ENCODE results near the gene TBC1D16.
A peak's percentile ranks its signal among the peaks of the same experiment; 100 is the strongest.
"Not testable (repeated sequence)": the region's sequence is repeated elsewhere in the genome, so short reads cannot be mapped to it uniquely, and the experiment has no call there.

The TBC1D16 gene

GRCh38 chr17:79971651-79972050 is 64.0 kb downstream of the TBC1D16 start:
- no peak for FAIRE-seq

DNA sequence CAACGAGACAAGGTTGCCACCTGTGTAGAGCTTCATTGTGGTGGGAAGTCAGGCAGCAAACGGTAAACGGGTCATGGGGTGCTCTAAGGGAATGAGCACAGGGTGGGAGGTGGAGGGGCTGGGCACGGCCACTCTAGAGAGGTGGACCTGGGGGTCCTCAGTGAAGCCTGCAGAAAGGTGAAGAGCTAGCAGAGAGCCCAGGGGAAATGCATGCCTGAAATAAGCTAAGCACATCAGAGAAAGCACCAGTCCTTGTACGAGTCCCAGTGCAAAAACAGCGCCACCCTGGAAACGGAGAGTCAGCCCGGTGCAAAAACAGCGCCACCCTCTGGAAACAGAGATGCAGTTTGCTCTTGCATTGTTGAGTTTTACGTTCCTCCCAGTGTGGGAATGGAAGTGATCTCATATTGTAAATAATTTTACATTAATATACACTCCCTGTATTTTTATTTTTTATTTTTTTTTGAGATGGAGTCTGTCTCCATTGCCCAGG is 65.0 kb downstream of the TBC1D16 start:
- FAIRE-seq = peak; percentile 86

DNA sequence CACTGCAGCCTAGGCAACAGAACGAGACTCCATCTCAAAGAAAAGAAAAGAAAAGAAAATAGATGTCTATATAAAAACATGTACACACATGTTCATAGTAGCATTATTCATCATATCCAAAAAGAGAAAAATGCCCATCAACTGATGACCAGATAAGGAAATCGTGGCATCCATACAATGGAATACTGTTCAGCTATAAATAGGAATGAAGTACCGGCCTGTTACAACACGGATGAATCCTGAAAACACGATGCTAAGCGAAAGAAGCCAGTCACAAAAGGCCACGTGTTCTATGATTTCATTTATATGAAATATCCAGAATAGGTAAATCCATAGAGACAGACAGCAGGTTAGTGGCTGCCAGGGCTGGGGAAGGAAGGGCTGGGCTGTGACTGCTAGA is 65.8 kb downstream of the TBC1D16 start:
- no peak for FAIRE-seq

- no peak for FAIRE-seq
These were observed 67.6 kb downstream of the TBC1D16 start for GRCh38 chr17:79968116-79968515.

DNA sequence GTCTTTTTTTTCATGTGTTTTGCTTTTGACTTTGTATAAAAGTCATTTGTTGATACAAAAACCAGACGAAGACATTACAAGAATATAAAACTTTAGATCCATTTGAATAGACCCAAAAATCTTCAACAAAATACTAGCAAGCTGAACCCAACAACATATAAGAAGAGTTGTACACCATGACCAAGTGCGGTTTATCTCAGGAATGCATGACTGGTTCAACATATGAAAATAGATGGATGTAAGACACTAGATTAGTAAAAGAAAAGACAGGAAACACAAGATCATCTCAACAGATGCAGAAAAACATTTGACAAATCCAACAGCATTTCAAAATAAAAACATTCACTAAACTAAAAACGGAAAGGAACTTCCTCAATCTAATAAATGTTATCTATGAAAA is 69.0 kb downstream of the TBC1D16 start:
- no peak for FAIRE-seq

DNA sequence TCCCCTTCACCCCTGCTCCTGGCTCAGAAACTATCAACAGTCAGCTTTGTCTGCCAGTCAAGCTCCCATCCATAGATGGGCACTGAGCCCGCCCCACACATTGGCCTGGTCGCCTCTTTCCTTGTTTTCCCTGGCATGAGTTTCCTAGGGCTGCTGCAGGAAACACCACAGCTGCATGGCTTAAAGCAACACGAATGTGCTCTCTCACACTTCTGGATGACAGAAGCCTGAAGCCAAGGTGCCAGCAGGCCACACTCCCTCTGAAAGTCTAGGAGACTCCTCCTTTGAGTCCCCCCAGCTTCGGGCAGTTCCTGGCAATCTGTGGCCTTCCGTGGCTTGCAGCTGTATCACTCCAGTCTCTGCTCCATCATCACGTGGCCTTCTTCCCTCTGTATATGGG is 69.9 kb downstream of the TBC1D16 start:
- FAIRE-seq = no peak

DNA sequence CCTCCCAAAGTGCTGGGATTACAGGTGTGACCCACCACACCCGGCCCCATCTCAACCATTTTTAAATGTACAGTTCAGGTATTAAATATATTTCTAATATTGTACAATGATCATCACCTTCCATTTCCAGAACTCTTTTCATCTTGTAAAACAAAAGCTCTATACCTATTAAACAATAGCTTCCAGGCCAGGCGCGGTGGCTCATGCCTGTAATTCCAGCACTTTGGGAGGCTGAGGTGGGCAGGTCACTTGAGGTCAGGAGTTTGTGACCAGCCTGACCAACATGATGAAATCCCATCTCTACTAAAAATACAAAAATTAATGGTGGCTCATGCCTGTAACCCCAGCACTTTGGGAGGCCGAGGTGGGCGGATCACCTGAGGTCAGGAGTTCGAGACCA is 73.2 kb downstream of the TBC1D16 start:
- not testable (repeated sequence) for FAIRE-seq

DNA sequence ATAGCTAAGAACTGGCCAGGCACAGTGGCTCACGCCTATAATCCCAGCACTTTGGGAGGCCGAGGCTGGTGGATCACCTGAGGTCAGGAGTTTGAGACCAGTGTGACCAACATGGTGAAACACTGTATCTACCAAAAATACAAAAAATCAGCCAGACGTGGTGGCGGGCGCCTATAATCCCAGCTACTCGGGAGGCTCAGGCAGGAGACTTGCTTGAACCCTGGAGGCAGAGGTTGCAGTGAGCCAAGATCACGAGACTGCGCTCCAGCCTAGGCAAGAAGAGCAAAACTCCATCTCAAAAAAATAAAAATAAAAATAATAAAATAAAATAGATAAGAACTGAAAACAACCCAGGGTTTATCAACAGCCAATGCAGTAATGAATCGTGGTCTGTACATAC is 74.1 kb downstream of the TBC1D16 start:
- not testable (repeated sequence) for FAIRE-seq

GRCh38 chr17:79960788-79961522 is 74.7 kb downstream of the TBC1D16 start:
- no peak for FAIRE-seq

- FAIRE-seq = no peak
These were observed 76.6 kb downstream of the TBC1D16 start for GRCh38 chr17:79959042-79959441.

- no peak for FAIRE-seq
These were observed 78.8 kb downstream of the TBC1D16 start for GRCh38 chr17:79956853-79957252.

DNA sequence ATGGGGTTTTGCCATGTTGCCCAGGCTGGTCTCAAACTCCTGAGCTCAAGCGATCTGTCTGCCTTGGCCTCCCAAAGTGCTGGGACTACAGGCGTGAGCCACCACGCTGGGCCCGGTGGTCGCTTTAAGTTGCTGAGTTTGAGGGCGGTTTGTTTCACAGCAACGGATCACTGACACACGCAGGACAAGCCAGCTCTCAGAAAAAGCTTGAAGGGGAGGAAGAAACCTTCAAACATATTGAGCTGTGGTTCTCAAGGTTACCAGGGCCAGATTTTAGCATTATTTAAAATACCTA is 79.3 kb downstream of the TBC1D16 start:
- FAIRE-seq = not testable (repeated sequence)

GRCh38 chr17:79955691-79956440 is 79.8 kb downstream of the TBC1D16 start:
- no peak for FAIRE-seq

- no peak for FAIRE-seq
These were observed 80.5 kb downstream of the TBC1D16 start for GRCh38 chr17:79955167-79955549.

- no peak for FAIRE-seq
These were observed 81.1 kb downstream of the TBC1D16 start for GRCh38 chr17:79954281-79955166.

GRCh38 chr17:79953335-79953734 is 82.3 kb downstream of the TBC1D16 start:
- FAIRE-seq = no peak

- no peak for FAIRE-seq
These were observed 82.8 kb downstream of the TBC1D16 start for GRCh38 chr17:79952901-79953300.

GRCh38 chr17:79952265-79952877 is 83.3 kb downstream of the TBC1D16 start:
- FAIRE-seq = no peak

DNA sequence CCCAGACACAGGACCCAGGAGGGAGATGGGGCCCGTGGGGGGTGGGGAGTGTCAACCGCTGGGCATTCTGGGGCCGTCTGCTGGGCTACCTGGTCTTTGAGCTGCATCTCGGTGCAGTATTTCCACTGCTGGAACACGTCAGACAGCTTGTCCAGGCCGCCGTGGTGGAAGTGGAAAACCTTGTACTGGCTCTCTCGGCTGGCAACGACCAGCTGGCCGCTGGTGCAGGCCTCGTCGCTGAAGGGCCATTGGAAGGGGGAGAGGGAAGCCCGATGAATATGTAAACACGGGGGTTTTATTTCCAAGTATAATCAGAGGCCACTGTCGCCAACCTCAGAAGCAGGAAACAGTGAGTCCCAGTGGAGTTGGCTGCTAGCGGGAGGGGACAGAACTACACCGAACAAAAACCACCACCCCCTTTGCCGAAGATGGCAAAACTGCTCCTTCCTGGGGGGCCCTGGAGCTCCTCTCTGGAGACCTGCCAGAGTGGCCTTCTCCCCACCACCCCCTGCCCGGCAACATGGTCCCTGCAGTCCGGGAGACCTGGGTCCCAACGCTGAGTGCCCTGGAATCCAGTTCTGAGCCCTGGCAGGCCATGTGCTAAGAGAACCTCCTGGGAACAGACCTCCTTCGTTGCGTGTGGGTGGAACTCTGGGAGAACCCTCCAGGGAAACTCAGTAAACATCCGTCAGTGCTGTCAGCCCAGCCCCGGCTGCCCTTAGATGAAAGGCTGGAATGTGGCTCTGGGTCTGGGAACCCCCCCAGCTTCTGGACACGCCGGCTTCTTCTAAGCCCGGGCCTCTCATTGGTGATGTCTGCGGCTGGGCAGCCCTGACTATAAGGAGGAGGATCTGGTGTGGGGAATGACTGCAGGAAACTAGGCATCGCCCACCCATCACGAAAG is 84.1 kb downstream of the TBC1D16 start:
- FAIRE-seq = no peak

DNA sequence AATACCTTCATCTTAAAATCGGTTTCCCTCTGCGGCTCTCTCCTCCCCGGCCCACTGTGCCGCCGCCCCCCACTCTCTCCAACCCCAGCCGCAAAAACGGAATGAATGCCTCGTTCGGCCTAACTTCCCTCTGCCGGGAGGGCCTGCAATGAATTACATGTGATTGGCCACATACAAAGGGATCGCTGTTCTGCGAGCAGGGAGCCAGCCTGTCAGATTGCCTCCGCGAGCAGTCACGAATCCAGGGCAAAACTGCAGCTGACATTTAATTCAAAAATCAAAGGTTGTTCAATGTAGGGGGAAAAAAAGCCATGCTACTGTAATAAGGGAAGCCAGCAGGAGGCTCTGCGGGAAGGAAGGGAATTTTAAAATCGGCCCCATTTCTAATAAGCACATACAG is 84.9 kb downstream of the TBC1D16 start:
- FAIRE-seq = no peak

GRCh38 chr17:79950306-79950705 is 85.4 kb downstream of the TBC1D16 start:
- FAIRE-seq = no peak

- no peak for FAIRE-seq
These were observed 85.9 kb downstream of the TBC1D16 start for GRCh38 chr17:79949656-79950209.
